SHP77 (cell line): ENCODE results near the gene WWOX.
A peak's percentile ranks its signal among the peaks of the same experiment; 100 is the strongest.

Experiments
- DNase-seq, 2 experiments: peaks; one replicate each; lab custom pipeline; 2025; lab: John Stamatoyannopoulos, UW

The WWOX gene

GRCh38 chr16:79172976-79173500 is 1073.6 kb downstream of the WWOX start:
- DNase-seq = no peak

GRCh38 chr16:79173919-79174318 is 1074.5 kb downstream of the WWOX start:
- no peak for DNase-seq

GRCh38 chr16:79175286-79176057 is 1076.0 kb downstream of the WWOX start:
- DNase-seq = no peak

GRCh38 chr16:79177018-79177417 is 1077.6 kb downstream of the WWOX start:
- DNase-seq = no peak

GRCh38 chr16:79181419-79181818 is 1082.0 kb downstream of the WWOX start:
- DNase-seq = no peak

- DNase-seq = no peak
Observed at GRCh38 chr16:79182616-79183015, 1083.2 kb downstream of the WWOX start.

- no peak for DNase-seq
Observed at GRCh38 chr16:79183571-79183970, 1084.1 kb downstream of the WWOX start.

GRCh38 chr16:79184464-79185030 is 1085.1 kb downstream of the WWOX start:
- no peak for DNase-seq

- no peak for DNase-seq
Observed at GRCh38 chr16:79185711-79186110, 1086.3 kb downstream of the WWOX start.

- DNase-seq = no peak
Observed at GRCh38 chr16:79186196-79186595, 1086.7 kb downstream of the WWOX start.

- DNase-seq = no peak
Observed at GRCh38 chr16:79188115-79188738, 1088.8 kb downstream of the WWOX start.

- peak; percentile 25 to 53 for DNase-seq
Observed at GRCh38 chr16:79188739-79189122, 1089.3 kb downstream of the WWOX start.

GRCh38 chr16:79190542-79190941 is 1091.1 kb downstream of the WWOX start:
- DNase-seq = no peak

GRCh38 chr16:79191933-79192332 is 1092.5 kb downstream of the WWOX start:
- no peak for DNase-seq

GRCh38 chr16:79192904-79193303 is 1093.5 kb downstream of the WWOX start:
- no peak for DNase-seq

- no peak for DNase-seq
Observed at GRCh38 chr16:79194291-79194690, 1094.8 kb downstream of the WWOX start.

- no peak for DNase-seq
Observed at GRCh38 chr16:79195938-79196337, 1096.5 kb downstream of the WWOX start.

- no peak for DNase-seq
Observed at GRCh38 chr16:79201436-79201835, 1102.0 kb downstream of the WWOX start.

- DNase-seq = no peak
Observed at GRCh38 chr16:79202977-79203376, 1103.5 kb downstream of the WWOX start.

- no peak for DNase-seq
Observed at GRCh38 chr16:79204486-79204885, 1105.0 kb downstream of the WWOX start.

GRCh38 chr16:79206889-79207288 is 1107.4 kb downstream of the WWOX start:
- no peak for DNase-seq

- DNase-seq = no peak
Observed at GRCh38 chr16:79209308-79209707, 1109.9 kb downstream of the WWOX start.

GRCh38 chr16:79210607-79211006 is 1111.2 kb downstream of the WWOX start:
- no peak for DNase-seq
